HepG2 (cell line): ENCODE measurements around the gene PARP3. TPM values are rescaled to one million over a fixed set of nuclear protein-coding genes. Genes with fewer than 3 reads are reported as not detected.

ENCODE experiments used
- ATAC-seq: fragments of 200-7000 bp; cut with Tn5 transposase; 3 replicates; pipeline ENCODE4 v1.9.1; 2020; ENCODE audit warnings: mild to moderate bottlenecking, moderate library complexity
- BruUV-seq: library from RNA; stranded (reverse); fragments of 400-500 nt; replicated peaks from 2 replicates; lab custom pipeline; 2021; lab: Mats Ljungman, UMichigan
- CTCF ChIA-PET: fragments of 300-600 bp; formaldehyde crosslinking; extraction: SDS; loops from one replicate; lab custom pipeline; 2021; ENCODE audit warnings: low total read pairs, inconsistent platforms, low intra/inter-chr PET ratio; lab: Yijun Ruan, JAX
- POLR2A ChIA-PET: fragments of 350-600 bp; sonication (Branson Sonifier 250); formaldehyde crosslinking; loops from one replicate; lab custom pipeline; 2020; ENCODE audit warnings: antibody characterized with exemption, inconsistent platforms; lab: Yijun Ruan, JAX
- DNase-seq: peaks from one replicate; pipeline ENCODE4 v3.0.0-alpha.2; 2015; ENCODE audit warnings: low spot score
- FAIRE-seq: peaks from 3 replicates; lab custom pipeline; 2011; peaks lifted over from hg19 to GRCh38; lab: Jason Lieb, UNC
- H2AFZ ChIP-seq: one replicate; pipeline ENCODE4 v1.6.1; 2011; ENCODE audit warnings: low read length, inconsistent platforms
- H3K27ac ChIP-seq: fragments of 300-600 bp; 3 replicates; pipeline ENCODE4 v1.8.0; 2011; ENCODE audit warnings: mixed run types, mild to moderate bottlenecking, mixed read lengths, low read length, inconsistent platforms; ENCODE audit not compliant: insufficient read depth; ENCODE audit errors: extremely low read length
- H3K27me3 ChIP-seq, 2 experiments: fragments of 200-600 bp in 1 of 2; 2 replicates in 1 of 2; 3 replicates in 1 of 2; pipeline versions ENCODE4 v1.6.0 to v1.8.0; 2011; ENCODE audit warnings: low read length in 2 of 2, mild to moderate bottlenecking in 2 of 2, moderate library complexity in 2 of 2, inconsistent platforms in 1 of 2; ENCODE audit not compliant: insufficient read depth in 2 of 2, control insufficient read depth in 1 of 2
- H3K36me3 ChIP-seq, 2 experiments: fragments of 200-600 bp in 1 of 2; replicated peaks in 1 of 2; 2 replicates in 1 of 2; 3 replicates in 1 of 2; pipeline versions ENCODE4 v1.5.1 to v1.8.0; 2011; ENCODE audit warnings: low read length in 2 of 2, inconsistent platforms in 1 of 2; ENCODE audit not compliant: insufficient read depth in 2 of 2, control insufficient read depth in 1 of 2
- H3K4me1 ChIP-seq: 2 replicates; pipeline ENCODE4 v1.5.1; 2012; ENCODE audit warnings: low read length, inconsistent platforms; ENCODE audit not compliant: insufficient read depth
- H3K4me2 ChIP-seq: 2 replicates; pipeline ENCODE4 v1.6.0; 2011; ENCODE audit warnings: low read depth, low read length, inconsistent platforms
- H3K4me3 ChIP-seq, 3 experiments: fragments of 200-600 bp in 1 of 3; sonication (generic), shearing (Covaris generic) in 1 of 3; replicated peaks in 1 of 3; 2 replicates each; pipeline ENCODE4 v1.5.1; 2011 to 2016; ENCODE audit warnings: low read length in 3 of 3, inconsistent platforms in 2 of 3, low read depth in 2 of 3, mild to moderate bottlenecking in 2 of 3, control low read depth in 1 of 3, mixed read lengths in 1 of 3; ENCODE audit not compliant: insufficient read depth in 1 of 3
- H3K79me2 ChIP-seq: one replicate; pipeline ENCODE4 v1.6.1; 2011; ENCODE audit warnings: low read length, inconsistent platforms; ENCODE audit not compliant: insufficient read depth
- H3K9ac ChIP-seq: 2 replicates; pipeline ENCODE4 v1.6.0; 2011; ENCODE audit warnings: mild to moderate bottlenecking, low read depth, low read length, inconsistent platforms; ENCODE audit not compliant: insufficient read depth
- H3K9me3 ChIP-seq: 2 replicates; pipeline ENCODE4 v1.5.1; 2012; ENCODE audit warnings: mild to moderate bottlenecking, low read length
- H4K20me1 ChIP-seq: 2 replicates; pipeline ENCODE4 v1.6.0; 2011; ENCODE audit warnings: inconsistent platforms, mild to moderate bottlenecking, low read length, moderate library complexity; ENCODE audit not compliant: insufficient read depth
- AGO2 ChIP-seq: fragments of 200-400 bp; formaldehyde crosslinking; optimal IDR thresholded peaks from 2 replicates; pipeline ENCODE3; 2017; ENCODE audit warnings: mild to moderate bottlenecking, low read depth, low read length, moderate library complexity
- DNMT1 ChIP-seq: sonication (generic); formaldehyde crosslinking; IDR thresholded peaks from 2 replicates; pipeline ENCODE4 v1.5.1; 2020; ENCODE audit warnings: mild to moderate bottlenecking, missing genetic modification reagents
- ELF1 ChIP-seq: sonication (generic); formaldehyde crosslinking; IDR thresholded peaks from 2 replicates; pipeline ENCODE4 v1.4.0; 2020; ENCODE audit warnings: missing genetic modification reagents
- HNRNPL ChIP-seq: fragments of 200-400 bp; formaldehyde crosslinking; IDR thresholded peaks from 2 replicates; pipeline ENCODE4 v1.6.1; 2017; ENCODE audit warnings: mild to moderate bottlenecking, low read depth, low read length
- KLF6 ChIP-seq: IDR thresholded peaks from 2 replicates; pipeline ENCODE4 v1.8.0; 2016; ENCODE audit warnings: missing biosample characterization, missing genetic modification reagents
- MIER2 ChIP-seq: IDR thresholded peaks from 2 replicates; pipeline ENCODE4 v1.6.1; 2016; ENCODE audit warnings: missing biosample characterization, missing genetic modification reagents
- NCOA1 ChIP-seq: sonication (generic); formaldehyde crosslinking; IDR thresholded peaks from 2 replicates; pipeline ENCODE4 v1.9.0; 2021; ENCODE audit warnings: missing genetic modification reagents
- PHF8 ChIP-seq: sonication (generic); formaldehyde crosslinking; IDR thresholded peaks from 2 replicates; pipeline ENCODE4 v1.5.0; 2020; ENCODE audit warnings: missing genetic modification reagents
- PRDM4 ChIP-seq: sonication (generic); formaldehyde crosslinking; IDR thresholded peaks from 2 replicates; pipeline ENCODE4 v1.9.0; 2021; ENCODE audit warnings: missing genetic modification reagents, borderline replicate concordance
- SETDB1 ChIP-seq: sonication (generic); formaldehyde crosslinking; IDR thresholded peaks from 2 replicates; pipeline ENCODE4 v1.5.1; 2020; ENCODE audit warnings: missing genetic modification reagents, mild to moderate bottlenecking, borderline replicate concordance
- SYNCRIP ChIP-seq: fragments of 200-400 bp; formaldehyde crosslinking; IDR thresholded peaks from 2 replicates; pipeline ENCODE4 v1.6.1; 2018; ENCODE audit warnings: mild to moderate bottlenecking, low read depth, low read length; ENCODE audit not compliant: insufficient read depth
- TRAFD1 ChIP-seq: sonication (generic); formaldehyde crosslinking; IDR thresholded peaks from 2 replicates; pipeline ENCODE4 v1.5.1; 2020; ENCODE audit warnings: missing genetic modification reagents, mild to moderate bottlenecking, borderline replicate concordance
- ZNF615 ChIP-seq: sonication (generic); formaldehyde crosslinking; IDR thresholded peaks from 2 replicates; pipeline ENCODE4 v1.5.0; 2020; ENCODE audit warnings: mild to moderate bottlenecking, missing genetic modification reagents, borderline replicate concordance
- ZNF766 ChIP-seq: sonication (generic); formaldehyde crosslinking; IDR thresholded peaks from 2 replicates; pipeline ENCODE4 v1.5.0; 2020; ENCODE audit warnings: missing genetic modification reagents, borderline replicate concordance
- ZNF878 ChIP-seq: sonication (generic); formaldehyde crosslinking; IDR thresholded peaks from 2 replicates; pipeline ENCODE4 v1.8.1; 2023; ENCODE audit warnings: mild to moderate bottlenecking, missing genetic modification reagents, moderate library complexity
- WGBS: methylation state at CpG from one replicate; pipeline ENCODE4 v1.1.6; 2017; ENCODE audit warnings: low lambda C conversion rate; 5-methylcytosine and 5-hydroxymethylcytosine counted together
- in situ Hi-C: cut with HindIII; loops from 2 replicates; pipeline ENCODE4 v1.10.0; 2017; ENCODE audit warnings: low pct_unique_long_range_greater_than_20kb; ENCODE audit not compliant: extremely low pct_ligation_motif_present
- intact Hi-C: fragments of 100-400 bp; cut with micrococcal nuclease; formaldehyde crosslinking; loops from one replicate; pipeline ENCODE4 v1.10.0; 2022; ENCODE audit not compliant: unreplicated experiment
- polyA plus RNA-seq, 8 experiments: library from polyadenylated mRNA; depleted of rRNA in 3 of 8; stranded (reverse) in 7 of 8; unstranded in 1 of 8; fragments of >200 nt; fragmentation: Illumina TruSeq in 4 of 8; extraction: Trizol in 4 of 8; gene quantifications; 2 replicates each; pipeline versions ENCODE4 v1.2.1 to v1.2.3, GENCODE V29; 2011 to 2016; ENCODE audit warnings: low read depth in 4 of 8, missing spikeins in 1 of 8, mixed read lengths in 1 of 8; ENCODE audit not compliant: insufficient read depth in 1 of 8
- total RNA-seq, 5 experiments: library from RNA; depleted of rRNA; stranded (reverse); fragments of >200 nt; fragmentation: Illumina TruSeq; extraction: Trizol; gene quantifications; 2 replicates each; pipeline ENCODE4 v1.2.3, GENCODE V29; 2016; ENCODE audit warnings: low read depth in 1 of 5
- TF ChIP-seq, protein P1 (sequence below): IDR thresholded peaks from 2 replicates; pipeline ENCODE4 v1.6.1; 2012; ENCODE audit warnings: inconsistent platforms

PARP3 gene
- total and polyA plus RNA-seq, 2 of the 13 experiments (the other 11 are each of a cell fraction or from before 2014, with no cell fraction given) = 11.2 to 21.5 TPM

DNA sequence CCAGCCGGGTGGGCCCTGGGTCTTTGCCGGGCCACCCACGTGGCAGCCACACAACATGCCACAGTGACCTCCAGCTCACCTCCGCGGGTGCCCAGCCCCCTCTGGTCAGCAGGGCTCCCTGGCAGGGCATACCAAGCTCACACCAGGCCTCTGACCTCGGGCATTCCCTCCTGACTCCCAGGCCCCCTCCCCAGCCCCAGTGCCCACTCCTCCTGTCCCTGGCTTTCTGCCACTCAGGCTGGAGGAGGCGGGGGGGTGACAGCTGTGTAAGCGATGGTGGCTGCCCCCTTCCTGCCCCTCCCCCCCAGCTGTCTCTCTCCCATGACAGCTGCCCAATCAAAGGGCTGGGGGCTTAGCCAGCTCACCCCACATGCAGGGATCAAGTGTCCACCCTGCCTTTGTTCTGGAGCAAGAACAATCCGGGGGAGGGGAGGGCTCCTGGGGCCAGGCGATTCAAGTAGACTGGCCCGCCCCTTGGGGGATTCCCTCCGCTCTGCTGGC lies 21.8 kb downstream of the PARP3 start:
- no peaks in the 10 kb centered on the region for H4K20me1 ChIP-seq
- ATAC-seq = no peak
- H3K4me3 ChIP-seq = no peak overlapping the region
- H3K9ac ChIP-seq = no peak overlapping the region
- in situ Hi-C loops (no loop called here), intact Hi-C loops (no loop called here)
- H3K27me3 ChIP-seq = no peaks in the 10 kb centered on the region
- 83% methylated on average over 1 of the region's 12 CpGs for WGBS
- no peak overlapping the region for H3K27ac ChIP-seq
- no TSS peak for BruUV-seq
- no peak overlapping the region for H3K4me2 ChIP-seq
- no peaks in the 10 kb centered on the region for H3K9me3 ChIP-seq
- H3K36me3 ChIP-seq = peaks cover 4 to 14% of the 10 kb centered on the region in 2 experiments; a peak in 4 of 5 replicates
- ChIA-PET POLR2A (interaction anchor here (0.7 to 2.4 kb wide), 3 partner anchors 10 to 21 kb away, joined by 3 to 12 read pairs (median 7); partner anchors contain the start of genes ABHD14B and PARP3), CTCF (no interaction called here)
- H3K79me2 ChIP-seq = peaks cover 3% of the 10 kb centered on the region
- no peak for DNase-seq
- FAIRE-seq = no peak
- no peak overlapping the region for H2AFZ ChIP-seq
- peak; percentile 44 for TF ChIP-seq AGO2
- TF ChIP-seq, protein P1, sequence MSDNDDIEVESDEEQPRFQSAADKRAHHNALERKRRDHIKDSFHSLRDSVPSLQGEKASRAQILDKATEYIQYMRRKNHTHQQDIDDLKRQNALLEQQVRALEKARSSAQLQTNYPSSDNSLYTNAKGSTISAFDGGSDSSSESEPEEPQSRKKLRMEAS = no peak
- no peak for TF ChIP-seq ELF1
- TF ChIP-seq HNRNPL = 0 out of 2 replicates have a peak, but pooled peaks have one; percentile 24
- TF ChIP-seq ZNF766 = no peak
- TF ChIP-seq PHF8 (CRISPR knock-in tag) = no peak
- no peak for TF ChIP-seq KLF6
- TF ChIP-seq DNMT1 = no peak
- TF ChIP-seq SYNCRIP = no peak
- H3K4me1 ChIP-seq = peaks cover 70% of the 10 kb centered on the region

GRCh38 chr3:51964521-51964920 lies 22.4 kb downstream of the PARP3 start:
- Histone ChIP-seq H3K36me3 (peaks cover 2 to 9% of the 10 kb centered on the region in 2 experiments; a peak in 4 of 5 replicates), H3K27ac (no peak overlapping the region), H3K4me3 (no peak overlapping the region), H3K9ac (no peak overlapping the region), H3K9me3 (no peaks in the 10 kb centered on the region), H3K79me2 (peaks cover 3% of the 10 kb centered on the region), H3K27me3 (no peaks in the 10 kb centered on the region), H4K20me1 (no peaks in the 10 kb centered on the region), H2AFZ (no peak overlapping the region), H3K4me2 (no peak overlapping the region), H3K4me1 (peaks cover 75% of the 10 kb centered on the region)
- ChIA-PET POLR2A (interaction anchor here (0.7 to 6.8 kb wide), 3 partner anchors 12 to 22 kb away, joined by 3 to 59 read pairs (median 7); partner anchors contain the start of genes ACY1 and PARP3), CTCF (no interaction called here)
- ATAC-seq = no peak
- intact Hi-C loops = no loop called here
- FAIRE-seq = no peak
- in situ Hi-C loops = no loop called here
- 100% methylated on average over 1 of the region's 4 CpGs for WGBS
- no TSS peak for BruUV-seq
- no peak for DNase-seq
- TF ChIP-seq MIER2 (CRISPR knock-in tag) = no peak
- no peak for TF ChIP-seq ZNF878 (CRISPR knock-in tag)
- no peak for TF ChIP-seq TRAFD1 (CRISPR knock-in tag)
- TF ChIP-seq ZNF615 (CRISPR knock-in tag) = no peak
- no peak for TF ChIP-seq PHF8 (CRISPR knock-in tag)
- no peak for TF ChIP-seq NCOA1 (CRISPR knock-in tag)
- TF ChIP-seq PRDM4 (CRISPR knock-in tag) = no peak
- no peak for TF ChIP-seq SETDB1
